Right renal cortex interstitium (tissue), 3 donors: ENCODE results near the gene EXOC2. TPM values are rescaled to one million over a fixed set of nuclear protein-coding genes. Genes with fewer than 3 reads are reported as not detected.
A peak's percentile ranks its signal among the peaks of the same experiment; 100 is the strongest.
"Not testable (repeated sequence)": the region's sequence is repeated elsewhere in the genome, so short reads cannot be mapped to it uniquely, and the experiment has no call there.

Experiments
- DNase-seq, 3 donors: peaks; one replicate each; pipeline ENCODE4 v3.0.0-alpha.2; 2013; ENCODE audit warnings: low read depth in 3 of 3, low spot score in 2 of 3
- polyA plus RNA-seq, 3 donors: library from polyadenylated mRNA; unstranded; fragments of 120-200 nt; gene quantifications; one replicate each; pipeline ENCODE4 v1.2.1, GENCODE V29; 2013; ENCODE audit not compliant: insufficient read length in 3 of 3

EXOC2 gene
- polyA plus RNA-seq, 3 donors, result 23.3 to 24.3 (median 24.1) TPM

DNA sequence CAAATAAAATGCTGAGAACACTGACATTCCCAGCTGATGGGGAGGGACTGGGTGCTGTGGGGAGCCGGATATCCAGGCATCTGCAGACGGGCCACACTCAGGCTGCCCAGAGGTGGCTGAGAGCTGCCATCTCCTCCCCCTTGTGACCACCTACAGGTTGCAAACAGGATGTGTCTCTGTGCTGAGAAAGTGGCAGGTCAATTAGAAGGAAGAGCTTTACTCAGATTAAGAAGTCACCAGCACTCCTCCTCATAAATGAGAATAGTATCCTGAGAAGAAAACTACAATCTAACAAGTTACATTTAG lies 99.1 kb downstream of the EXOC2 start:
- no peak for DNase-seq

DNA sequence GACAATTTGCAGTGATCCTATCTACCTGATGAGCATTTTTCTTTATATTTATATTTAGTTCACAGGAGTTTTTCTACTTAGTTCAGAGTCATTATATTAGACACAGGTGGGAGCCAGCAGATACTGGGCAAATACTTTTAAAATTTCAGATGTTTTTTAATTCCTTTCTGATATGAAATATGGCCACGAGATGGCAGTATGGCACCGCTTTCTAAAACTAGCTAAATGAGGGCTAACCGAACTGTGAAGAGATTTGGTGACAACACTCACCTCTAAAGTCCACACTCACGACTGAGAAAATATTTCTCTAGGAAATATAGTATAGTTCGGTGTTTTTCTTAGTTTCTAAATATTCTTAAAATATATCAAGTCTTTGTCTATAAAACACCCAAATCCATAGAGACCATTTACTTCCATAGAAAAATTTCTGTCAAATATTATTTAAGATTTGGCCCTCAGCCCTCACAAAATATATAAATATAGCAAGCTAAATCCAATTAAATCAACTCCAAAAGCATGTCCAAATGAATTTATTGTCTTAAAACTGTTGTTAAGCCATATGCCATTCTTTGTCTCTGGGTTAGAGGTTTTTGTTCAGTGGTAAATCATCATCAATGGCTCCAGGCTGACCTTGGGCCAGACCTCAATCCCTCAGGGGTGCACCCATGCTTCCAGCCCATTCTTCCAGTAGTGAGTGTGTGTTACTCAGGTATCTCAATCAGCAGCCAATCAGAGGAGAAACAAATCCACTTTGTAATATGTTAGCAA lies 99.6 kb downstream of the EXOC2 start:
- DNase-seq, result peak; percentile 36 to 53 (median 41)

DNA sequence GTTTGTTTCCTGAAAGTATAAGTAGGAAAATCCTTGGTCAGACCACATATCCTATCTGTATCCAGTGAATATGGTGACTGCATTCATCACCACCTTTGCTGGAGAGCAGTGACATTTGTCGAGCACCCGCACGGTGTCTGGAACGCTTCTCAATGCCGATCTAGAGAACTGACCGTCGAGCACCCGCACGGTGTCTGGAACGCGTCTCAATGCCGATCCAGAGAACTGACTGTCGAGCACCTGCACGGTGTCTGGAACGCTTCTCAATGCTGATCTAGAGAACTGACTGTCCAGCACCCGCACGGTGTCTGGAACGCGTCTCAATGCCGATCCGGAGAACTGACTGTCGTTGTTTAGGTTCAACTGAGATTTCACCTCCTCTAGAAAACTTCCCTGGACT lies 103.8 kb downstream of the EXOC2 start:
- no peak for DNase-seq

DNA sequence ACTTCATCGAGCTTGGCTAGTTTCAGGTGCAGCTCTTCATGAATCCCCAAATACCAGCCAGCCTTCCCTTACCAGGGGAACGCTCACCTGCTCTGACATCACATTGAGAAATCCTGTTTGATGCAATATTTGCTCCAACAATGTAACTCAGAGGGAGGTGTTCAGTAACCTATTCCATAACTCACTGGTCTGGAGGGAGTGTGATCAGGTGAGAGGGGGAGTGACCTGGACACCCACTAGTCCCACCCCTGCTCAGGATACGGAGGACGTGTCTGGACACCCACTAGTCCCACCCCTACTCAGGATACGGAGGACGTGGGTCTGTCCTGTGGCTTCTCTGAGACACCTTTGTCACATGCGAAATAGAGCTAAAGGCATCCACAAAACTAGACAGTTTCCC lies 106.4 kb downstream of the EXOC2 start:
- DNase-seq, result no peak

DNA sequence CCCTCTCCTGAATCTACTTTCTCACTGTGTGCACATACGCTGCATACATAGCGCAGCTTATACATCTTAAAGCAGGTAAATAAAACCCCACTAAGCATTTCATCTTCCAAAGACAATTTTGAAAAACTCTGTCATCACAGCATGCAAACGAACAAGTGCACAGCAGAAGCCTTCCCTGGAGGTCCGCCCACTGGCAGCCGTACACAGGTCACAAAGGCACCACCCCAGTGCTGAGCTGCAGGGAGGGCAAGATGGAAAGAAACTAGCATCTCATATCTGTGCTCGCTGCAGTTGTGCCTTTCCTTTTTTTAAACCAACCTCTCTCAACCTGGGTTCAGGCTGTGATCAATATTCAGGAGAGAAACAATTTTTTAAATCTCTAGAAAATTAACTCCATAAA lies 109.3 kb downstream of the EXOC2 start:
- DNase-seq, result no peak

DNA sequence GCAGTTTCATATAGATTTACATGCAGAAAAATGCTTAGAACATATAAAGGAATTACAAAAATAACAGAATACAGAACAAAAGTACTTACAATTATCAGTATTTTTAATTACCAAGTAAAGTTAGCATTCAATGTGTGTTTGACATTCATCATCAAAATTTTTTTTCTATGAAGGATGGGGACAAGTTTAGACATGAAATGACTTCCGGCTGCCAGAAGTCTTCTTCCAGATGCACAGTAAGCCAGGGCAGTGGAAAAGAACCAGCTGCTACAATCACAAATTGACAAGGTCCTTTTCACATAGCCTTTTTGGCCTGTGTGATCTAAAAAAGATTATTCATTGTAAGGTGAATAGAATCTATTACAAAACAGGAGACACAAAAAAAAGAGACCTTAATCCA lies 109.8 kb downstream of the EXOC2 start:
- DNase-seq, result no peak

DNA sequence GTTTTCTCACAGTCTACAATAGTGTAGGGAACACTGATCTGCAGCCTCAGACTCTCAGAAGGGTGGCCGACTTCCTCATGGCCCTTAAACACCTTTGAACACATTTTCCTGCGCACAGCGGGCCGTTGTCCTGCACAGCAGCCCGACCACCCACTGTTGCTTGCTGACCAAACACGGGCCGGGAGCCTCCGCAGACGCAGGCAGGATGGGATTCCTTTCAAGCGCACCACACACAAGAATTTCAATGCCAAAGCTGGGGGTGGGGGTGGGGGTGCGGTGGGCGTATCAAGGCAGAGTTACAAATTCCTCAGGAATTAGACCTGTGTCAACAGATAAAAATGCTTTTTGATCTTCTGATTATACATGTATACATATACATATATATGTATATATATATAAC lies 110.6 kb downstream of the EXOC2 start:
- DNase-seq, result no peak

DNA sequence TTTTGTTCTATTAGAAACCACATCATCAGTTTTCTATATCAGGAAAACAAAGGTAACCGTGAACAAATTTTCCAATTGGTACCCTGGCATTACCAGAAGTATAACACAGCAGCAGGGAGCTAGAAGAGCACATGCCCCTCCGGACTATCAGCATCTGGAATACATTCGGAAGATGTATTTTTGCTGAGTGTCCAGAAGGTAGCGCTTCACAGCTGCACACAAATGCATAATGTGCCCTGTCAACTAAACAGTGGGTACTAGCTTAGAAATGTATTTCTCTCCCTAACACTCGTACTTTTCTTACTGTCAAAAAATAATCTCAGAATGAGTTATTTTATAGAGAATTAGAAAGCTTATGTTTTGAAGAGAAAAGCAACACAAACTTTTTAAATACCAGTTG lies 113.6 kb downstream of the EXOC2 start:
- no peak for DNase-seq

DNA sequence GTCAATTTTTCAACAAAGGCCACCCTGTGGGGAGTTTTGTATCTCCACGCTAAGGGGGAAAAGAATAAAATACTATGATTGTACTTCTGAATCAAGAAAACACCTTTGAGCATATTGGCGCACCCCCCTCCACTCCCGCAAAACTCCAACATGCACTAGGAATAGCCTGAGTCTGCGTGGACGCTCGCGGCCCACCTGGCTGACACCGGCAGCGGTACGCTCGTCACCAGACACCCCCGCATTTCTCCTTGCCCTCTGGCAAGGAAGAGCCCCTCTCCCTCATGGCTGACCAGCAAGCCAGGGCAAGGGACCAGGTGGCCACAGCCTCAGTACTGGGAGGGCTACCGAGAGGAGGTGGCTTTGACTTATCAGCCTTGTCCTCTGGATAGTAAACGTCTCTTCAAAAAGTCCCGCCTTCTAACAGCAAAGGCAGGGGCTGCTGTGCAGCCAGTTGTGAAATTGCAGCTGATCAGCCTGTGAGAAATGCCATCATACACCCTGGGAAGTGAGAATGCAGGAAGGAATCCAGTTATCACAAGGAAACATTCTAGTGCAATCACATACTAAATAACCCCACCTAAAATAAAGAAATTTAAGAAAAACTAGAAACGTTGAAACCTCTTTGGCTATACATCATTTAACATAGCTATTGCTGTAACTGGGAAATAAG lies 120.2 kb downstream of the EXOC2 start:
- no peak for DNase-seq

DNA sequence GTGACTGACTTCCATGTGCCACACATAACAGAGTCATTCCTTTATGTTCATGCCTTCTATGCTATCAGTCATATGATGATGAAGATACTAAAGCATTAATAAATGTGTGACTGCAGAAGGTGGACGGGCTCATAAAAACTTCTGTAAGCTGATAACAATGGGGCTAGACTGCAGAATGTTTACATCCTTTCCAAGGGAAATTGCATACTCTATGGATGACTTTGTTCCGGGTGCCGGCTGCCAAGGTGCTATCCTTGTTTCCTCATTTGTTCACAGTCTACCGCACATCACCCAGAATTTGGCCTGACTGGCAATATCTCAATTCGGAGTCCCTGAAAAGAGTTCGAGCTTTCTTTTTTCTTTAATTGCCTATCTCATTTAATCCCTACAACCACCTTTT lies 121.0 kb downstream of the EXOC2 start:
- DNase-seq, result no peak

DNA sequence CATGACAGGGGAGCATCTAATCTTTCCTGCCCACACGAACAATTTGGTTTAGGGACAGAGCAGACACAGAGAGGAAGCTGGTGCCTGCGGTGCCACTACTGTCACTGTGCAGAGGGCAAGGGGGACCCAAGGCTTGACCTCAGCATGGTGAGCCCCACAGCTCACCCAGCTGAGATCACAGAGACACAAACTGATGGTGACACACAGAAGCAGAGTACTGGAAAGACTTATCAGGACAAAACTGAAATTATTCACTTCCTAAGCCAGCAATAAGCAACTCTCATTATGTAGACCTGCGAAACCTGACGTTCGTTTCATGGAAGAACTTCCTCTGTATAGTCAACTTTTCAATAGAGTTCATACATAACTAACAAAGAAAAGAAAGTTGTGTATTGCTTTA lies 122.1 kb downstream of the EXOC2 start:
- DNase-seq, result no peak

DNA sequence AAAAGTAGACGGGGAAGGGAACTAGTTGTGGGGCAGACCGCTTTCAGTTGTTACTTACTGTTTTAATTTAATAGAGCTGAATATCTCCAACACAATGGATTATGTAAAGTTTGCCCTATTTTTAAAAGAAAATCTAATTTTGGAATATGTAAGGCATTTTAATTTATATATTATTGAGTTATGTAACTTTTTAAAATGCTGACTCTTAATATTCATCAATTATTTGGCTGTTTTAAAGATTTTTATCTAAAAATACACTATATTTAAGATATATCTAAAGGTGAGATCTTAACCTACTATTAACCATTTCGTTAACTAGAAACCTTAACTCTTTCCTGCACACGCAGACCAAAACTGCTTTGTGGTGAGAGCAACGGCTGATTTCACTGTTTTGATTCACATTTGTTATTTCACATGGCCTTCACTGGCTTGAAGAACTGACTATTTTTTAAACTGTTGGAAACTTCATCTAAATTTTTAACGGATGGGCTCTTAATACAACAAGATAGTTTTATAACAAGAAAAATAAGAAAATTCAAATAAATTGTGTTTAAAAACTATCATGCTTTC lies 123.9 kb downstream of the EXOC2 start:
- DNase-seq, result no peak

DNA sequence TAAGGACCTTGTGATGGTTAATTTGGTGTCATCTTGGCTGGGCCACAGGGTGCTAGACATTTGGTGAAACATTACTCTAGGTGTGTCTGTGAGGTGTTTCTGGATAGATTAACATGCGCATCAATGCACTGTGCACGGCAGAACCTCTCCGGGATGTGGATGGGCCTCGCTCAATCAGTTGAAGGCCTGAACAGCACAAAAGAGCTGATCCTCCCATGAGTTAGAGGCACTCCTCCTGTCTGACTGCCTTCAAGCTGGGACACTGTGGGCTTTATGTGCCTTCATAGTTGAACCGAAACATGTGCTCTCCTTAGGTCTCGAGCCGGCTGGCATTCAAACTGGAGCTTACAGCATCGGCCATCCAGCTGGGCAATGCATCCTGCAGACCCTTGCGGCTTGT lies 124.9 kb downstream of the EXOC2 start:
- no peak for DNase-seq

DNA sequence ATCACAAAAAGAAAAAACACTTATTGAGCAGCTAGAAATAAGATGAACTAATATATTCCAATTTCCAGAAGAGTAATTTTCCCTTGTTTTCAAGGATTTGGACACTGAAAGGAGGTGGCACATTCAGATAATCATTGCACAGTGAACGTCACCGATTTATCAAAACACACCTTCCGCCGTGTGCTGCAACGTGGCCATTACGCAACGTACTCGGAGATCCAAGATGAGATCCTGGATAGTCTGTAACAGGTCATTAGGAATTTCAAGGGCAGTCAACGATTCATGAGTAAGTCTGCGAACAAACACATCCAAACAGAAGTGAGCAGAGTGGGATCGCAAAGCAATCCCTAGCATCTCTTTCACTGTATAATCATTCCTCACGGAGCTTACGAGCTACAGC lies 129.1 kb downstream of the EXOC2 start:
- no peak for DNase-seq

DNA sequence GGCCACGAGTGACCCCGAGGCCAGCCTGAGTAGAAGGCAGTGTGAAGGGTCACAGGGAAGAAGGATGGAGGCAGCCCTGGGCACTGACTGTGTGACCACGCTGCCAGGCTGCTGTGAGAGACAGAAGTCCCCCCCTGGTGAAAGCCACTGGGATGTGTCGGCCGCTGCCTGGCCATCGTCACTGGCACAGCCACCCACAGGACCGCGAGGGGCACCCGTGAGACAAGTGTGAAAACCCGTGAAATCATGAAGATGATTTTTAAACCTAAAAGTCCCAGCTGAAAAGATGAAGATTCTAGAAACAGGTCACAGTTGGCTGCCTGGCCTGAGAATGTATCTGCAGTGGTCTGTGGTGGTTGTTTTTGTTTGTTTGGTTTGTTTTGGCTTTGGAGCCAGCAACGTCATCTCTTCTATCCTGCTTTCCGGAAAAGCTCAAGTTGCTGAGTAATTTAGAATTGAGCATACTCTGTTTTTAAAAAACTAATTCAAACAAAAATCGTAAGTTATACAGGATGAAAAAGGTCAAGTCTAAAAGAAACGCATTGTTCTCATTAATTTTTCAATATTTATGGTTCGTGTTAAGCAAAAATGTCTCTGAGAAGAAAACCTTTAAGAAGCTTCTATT lies 130.8 kb downstream of the EXOC2 start:
- no peak for DNase-seq

DNA sequence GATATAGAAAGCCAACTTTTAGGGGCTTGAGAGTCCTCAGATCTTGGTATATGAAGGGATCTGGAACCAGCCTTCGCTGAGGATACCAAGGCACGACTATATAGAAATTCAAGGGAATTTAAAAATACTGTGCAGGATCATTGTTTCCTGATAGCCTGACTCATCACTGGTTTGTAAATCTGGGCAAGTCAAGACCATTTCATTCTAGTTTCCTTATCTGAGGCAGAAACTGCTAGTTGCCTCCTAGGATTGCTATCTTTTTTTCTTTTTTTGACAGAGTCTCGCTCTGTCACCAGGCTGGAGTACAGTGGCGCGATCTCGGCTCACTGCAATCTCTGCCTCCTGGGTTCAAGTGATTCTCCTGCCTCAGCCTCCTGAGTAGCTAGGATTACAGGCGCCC lies 131.6 kb downstream of the EXOC2 start:
- not testable (repeated sequence) for DNase-seq

DNA sequence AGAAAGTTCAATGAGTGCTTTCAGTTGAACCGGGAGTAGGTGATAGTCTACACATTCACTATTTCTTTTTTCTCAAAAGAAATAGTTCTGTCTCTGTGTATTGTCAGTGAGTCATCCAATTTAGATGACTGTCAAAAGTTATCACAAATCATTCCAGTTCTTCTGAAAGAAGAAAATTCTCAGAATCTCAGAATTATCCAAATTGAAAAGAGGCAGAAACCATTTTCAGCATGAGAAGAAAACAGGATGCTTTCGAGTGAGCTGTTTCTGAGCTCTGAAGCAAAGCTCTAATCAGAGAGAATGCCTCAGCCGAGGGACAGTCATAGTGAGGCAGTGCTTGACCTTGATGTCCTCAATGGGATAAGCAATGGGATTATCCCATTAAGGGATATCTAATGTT lies 134.0 kb downstream of the EXOC2 start:
- DNase-seq, result no peak

DNA sequence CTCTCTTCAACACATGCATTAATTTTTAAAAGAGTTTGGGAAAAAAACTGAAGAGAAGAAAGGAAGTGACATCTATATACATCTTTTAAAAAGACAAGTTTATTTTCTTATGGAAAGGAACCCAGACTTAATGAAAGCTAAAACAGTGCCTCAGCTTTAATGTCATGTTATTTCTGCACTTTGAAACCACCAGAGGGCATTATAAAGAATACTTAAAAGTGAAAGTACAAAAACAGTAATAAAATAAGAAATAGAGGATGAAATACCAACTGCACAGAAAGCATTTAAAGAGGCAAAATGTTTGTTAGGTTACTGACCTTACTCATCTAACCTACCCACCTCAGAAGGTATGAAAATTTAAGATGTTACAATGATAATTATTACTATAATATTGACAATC lies 134.8 kb downstream of the EXOC2 start:
- DNase-seq, result no peak

DNA sequence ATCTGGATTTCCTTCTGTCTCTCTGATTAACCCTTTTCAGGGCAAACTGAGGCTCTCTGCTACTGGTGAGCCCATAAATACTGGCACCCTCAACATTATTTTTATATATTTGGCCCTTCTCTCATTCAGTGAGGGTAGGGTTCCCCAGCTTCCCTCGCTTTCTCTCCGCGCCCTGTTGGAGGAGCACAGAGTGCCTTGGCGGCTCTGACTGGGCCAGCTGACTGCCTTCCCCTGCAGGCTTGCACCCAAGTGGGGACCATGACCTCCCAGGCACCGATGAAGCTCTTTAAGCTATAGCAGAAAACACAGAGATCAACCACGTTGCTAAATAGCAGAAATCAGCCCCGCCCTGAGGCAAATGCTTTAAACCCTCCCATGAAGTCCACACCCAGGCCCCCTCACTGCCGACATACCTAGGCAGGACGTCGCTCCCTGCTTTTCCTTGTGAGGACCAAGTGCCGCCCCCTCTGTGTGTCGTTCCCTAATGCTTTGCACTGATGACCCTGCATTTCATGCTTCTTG lies 141.0 kb downstream of the EXOC2 start:
- DNase-seq, result no peak

DNA sequence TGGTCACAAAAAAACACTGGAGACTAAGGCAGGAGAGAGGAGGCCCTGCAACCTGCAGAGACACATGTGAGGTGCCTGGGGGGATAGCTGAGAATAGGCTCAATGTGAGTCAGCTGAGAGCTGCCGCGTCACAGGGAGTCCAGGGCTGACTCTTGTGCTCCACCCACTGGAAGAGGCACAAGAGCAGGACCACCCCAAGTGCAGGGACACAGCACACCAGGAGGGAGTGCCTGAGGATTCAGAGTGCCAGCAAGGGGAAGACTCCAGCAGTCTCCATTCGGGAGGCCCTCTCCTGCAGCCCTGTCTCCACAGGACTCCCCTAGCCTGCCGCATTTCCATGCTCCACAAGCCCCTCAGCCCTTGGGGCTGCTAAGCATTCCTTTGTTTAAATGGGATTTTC lies 141.5 kb downstream of the EXOC2 start:
- DNase-seq, result no peak

DNA sequence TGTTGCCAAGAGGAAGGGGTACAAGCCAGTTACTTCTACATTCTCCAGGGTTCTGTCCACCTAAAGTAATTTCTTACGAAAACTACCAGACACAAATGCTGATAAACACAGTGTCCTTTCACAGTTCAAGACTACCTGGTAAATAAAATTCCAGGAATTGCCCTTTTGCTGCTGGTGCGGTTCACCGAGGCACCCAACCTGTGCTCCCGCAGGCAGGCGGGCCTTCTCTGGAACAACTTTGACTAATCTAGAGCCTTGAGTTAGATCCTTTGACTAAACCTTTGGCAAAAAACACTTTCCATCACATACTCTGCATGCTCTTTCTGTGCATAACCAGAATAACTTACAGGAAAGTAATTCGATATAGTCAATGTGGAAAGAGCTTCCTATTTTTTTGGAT lies 143.0 kb downstream of the EXOC2 start:
- DNase-seq, result no peak

DNA sequence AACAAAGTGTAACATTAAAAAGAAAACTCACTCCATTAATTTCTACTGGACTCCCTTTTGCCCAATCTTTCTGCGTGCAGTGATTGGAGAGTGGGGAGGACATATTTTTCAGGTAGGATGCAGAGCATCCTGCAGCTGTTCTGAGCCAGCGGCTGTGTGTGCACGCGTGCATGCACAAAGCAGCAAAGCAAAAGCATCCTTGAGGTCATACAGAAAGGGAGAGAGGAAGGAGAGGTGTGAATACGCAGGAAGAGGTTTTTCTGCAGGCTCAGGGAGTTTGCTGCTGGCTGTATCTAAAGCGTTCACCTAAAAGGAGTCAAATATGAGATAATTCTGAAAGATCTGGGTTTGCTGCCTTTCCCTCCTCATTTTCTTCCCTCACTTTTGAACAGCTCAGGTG lies 144.4 kb downstream of the EXOC2 start:
- DNase-seq, result no peak
